ENCODE data around the gene ZNF24. TPM values are rescaled to one million over a fixed set of nuclear protein-coding genes. Genes with fewer than 3 reads are reported as not detected.

ZNF24 gene
- total RNA-seq (2022; extraction: Qiagen RNA extraction): 10.6 to 12.6 TPM (median 11.4 TPM) in 5 replicates

DNA sequence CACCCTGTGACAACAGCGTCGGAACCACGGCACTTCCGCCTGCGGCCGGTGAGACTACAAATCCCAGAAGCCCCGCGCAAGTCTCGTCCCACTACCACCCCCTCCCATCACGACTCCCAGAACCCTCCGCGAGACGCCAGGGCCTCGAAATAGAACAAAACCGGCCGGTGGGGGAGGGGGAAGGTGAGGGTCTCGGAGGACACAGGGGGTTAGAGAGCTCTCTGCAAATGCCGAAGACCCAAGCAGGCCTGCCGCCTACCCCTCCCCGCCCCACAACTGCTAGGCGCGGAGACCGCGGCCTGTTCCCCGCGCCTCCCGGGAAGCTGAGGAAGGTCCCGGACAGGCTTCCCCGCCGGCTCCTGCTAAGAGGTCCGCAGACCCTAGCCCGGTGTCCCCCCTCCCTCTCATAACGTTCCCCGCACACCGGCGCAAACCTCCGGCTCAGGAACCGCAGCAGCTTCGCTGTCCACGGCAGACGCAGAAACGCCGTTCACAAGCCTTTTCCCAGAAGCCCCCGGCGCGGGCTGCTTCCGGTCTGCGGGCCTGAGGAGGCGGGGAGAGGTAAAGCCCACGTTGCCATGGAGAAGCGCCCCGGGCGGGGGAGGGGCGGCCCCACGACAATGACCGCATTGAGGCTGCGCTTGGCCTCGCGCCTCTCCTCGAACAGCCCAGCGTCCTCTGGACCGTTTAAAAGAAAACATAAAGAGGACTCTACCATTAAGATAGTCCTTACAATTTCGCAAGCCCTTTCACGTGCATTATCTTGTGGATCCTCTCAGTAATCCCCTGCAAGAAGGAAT is at the start of gene ZNF24:
ZNF24 (minus strand) TSS at position 485 of the 800 bp plus-strand sequence. CDS start 3,770 bp downstream, outside the sequence.

DNA sequence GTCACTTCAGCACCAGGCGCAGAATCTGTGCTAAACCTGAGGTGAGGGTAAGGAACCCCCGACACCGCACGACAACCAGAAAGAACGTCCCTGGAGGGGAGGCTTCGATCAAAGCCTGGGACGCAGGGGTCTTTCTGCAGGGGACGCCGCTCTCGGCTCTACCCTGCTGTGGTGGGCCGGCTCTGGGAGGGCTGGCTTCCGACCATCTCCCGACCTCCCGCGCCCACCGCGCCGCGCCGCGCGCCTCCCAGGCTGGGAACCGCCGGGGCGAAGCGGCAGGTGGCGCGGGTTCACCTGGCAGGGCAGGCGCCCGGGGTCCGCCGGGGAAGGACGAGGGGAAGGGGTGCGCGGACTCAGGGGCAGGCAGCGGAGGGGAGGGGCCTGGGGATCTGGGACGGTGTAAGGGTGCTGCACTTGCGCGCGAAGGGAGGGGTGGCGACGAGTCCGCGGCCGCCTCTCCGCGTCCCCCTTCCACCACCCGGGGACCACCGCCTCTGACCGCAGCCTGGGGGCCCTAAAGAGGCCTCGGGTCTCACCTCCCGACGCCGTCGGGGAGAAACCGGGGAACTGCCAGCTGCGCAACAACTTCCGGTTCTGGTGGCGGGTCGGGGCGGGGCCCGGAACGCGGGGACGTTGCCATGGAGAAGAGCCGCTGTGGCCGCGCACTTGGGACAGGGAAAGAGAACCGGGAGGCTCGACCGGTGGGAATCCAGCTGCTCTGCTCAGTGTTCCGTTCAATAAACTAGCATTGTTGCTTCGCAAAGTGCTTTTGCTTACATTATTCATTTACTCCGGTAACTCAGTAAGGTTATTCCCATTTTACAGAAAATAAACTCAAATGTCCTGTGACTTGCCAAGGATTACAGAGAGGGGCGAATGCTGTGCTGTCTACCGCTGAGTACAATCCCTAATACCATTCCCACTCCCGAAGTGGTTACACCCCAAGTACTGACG is 32.8 kb upstream of the ZNF24 start, which contains the start of gene ZNF396:
ZNF396 (minus strand) TSS at position 596 of the 954 bp plus-strand sequence. CDS start 3,045 bp downstream, outside the sequence.

DNA sequence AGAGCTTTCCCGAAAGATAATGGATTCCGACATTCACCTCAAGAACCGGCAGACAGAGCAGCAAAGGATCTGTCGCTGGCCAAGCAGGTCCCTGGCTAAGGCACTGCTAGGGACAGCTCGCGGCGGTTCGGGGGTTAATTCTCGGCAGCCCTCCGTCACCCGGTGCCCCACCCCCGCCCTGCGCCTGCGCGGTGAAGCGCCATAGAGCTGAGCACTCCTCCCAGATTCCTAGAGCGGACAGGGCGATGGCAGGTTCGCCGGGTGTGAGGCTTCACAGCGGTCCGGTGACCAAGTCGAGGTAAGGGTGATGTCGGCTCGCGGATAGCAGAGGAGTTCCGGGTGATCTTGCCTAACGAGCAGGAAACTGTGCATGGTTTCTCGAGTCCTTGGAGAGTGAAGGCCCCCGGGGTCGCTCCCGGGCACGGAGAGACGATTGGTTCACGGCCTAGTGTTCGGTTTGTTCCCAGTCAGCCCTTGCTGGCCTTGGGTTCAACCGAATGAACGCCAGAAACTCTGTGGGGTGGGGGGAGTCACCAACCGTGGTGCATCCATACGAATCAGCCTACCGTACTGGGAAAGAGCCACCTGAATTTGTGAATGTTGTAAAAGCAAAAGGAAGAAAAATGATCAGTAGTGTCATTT is 54.0 kb downstream of the ZNF24 start, which contains the start of gene ZSCAN30:
ZSCAN30 (minus strand) TSS at position 136 of the 642 bp plus-strand sequence. CDS start 25,877 bp downstream, outside the sequence.

Other genes starting within 250 kb of the ZNF24 start
- 3.4 to 4.9 TPM (median 4.6 TPM) in 5 replicates for gene ZNF397, start 103.4 kb downstream of the ZNF24 start, total RNA-seq (2022; extraction: Qiagen RNA extraction)
- 0.52 to 1.2 TPM (median 0.90 TPM) in 5 replicates for gene ZSCAN30, start 54.2 kb downstream of the ZNF24 start, total RNA-seq (2022; extraction: Qiagen RNA extraction)
- gene ZNF396, start 32.9 kb upstream of the ZNF24 start, total RNA-seq (2022; extraction: Qiagen RNA extraction): 0.52 to 0.90 TPM (median 0.72 TPM) in 5 replicates
- 21.4 to 25.5 TPM (median 23.1 TPM) in 5 replicates for gene INO80C, start 153.5 kb upstream of the ZNF24 start, total RNA-seq (2022; extraction: Qiagen RNA extraction)
- 45.5 to 73.2 TPM (median 56.0 TPM) in 5 replicates for gene GALNT1, start 237.3 kb upstream of the ZNF24 start, total RNA-seq (2022; extraction: Qiagen RNA extraction)